GM21576 (cell line): ENCODE data around the gene AKAP12.

Experiments used
- ATAC-seq: cut with Tn5 transposase; IDR thresholded peaks from one replicate; pipeline ENCODE4 v1.9.1; 2021; ENCODE audit warnings: mild to moderate bottlenecking, moderate library complexity; ENCODE audit not compliant: unreplicated experiment

Gene AKAP12

DNA sequence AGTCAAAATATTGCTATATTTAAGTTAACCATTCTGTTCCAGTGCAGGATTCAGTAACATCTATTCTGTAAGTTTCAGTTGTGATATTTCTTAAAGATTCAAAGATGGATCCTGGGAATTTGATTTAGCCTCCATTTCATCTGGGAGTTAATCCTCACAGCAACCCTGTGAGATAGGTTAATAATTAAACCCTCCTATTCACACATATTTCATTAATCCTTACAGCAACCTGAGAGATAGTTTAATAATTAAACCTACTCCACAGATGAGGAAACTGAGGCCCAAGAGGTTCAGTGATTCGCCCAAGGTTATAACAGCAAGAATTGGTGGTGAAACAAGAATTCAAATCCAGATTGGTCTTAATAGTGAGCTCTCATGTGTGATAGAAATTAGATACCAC is 162.5 kb downstream of the AKAP12 start:
- ATAC-seq, result no peak

DNA sequence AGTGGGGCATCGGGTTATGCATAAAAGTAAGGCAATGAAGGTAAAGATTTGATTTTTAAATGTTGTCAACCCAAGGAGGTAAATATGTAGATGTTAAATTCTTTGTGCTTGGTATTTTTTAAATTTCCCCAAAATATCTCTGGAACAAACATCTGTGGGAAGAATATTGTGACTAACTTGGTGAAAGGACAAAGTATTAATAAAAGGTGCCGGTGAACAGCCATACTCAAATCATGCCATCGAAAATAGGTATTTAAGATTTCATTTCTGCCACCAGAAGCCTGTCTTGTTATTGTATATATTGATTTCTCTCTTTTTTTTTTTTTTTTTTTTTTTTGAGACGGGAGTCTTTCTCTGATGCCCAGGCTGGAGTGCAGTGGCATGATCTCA is 164.1 kb downstream of the AKAP12 start:
- no peak for ATAC-seq
